HL-60 (cell line): ENCODE results near the gene NINJ2.

ENCODE experiments used
- DNase-seq, 2 experiments: peaks; one replicate each; pipeline ENCODE4 v3.0.0-alpha.2; 2010 to 2020; ENCODE audit warnings: low read depth in 1 of 2, low spot score in 1 of 2
- H3K27ac ChIP-seq: fragments of 250-450 bp; sonication (Bioruptor Pico); replicated peaks from 2 replicates; pipeline ENCODE4 v1.5.1; 2020; ENCODE audit warnings: mild to moderate bottlenecking, moderate library complexity
- H3K27me3 ChIP-seq: fragments of 250-450 bp; sonication (Bioruptor Pico); 2 replicates; pipeline ENCODE4 v1.5.1; 2021; ENCODE audit warnings: mild to moderate bottlenecking, moderate library complexity; ENCODE audit not compliant: insufficient read depth, poor library complexity, severe bottlenecking
- H3K4me3 ChIP-seq: replicated peaks from 2 replicates; pipeline ENCODE4 v1.5.1; 2011; ENCODE audit warnings: mild to moderate bottlenecking, control low read depth, low read length; ENCODE audit not compliant: insufficient read depth
- CTCF ChIP-seq: IDR thresholded peaks from one replicate; pipeline ENCODE4 v1.5.1; 2011; ENCODE audit warnings: low read length, control low read depth, inconsistent platforms; ENCODE audit not compliant: insufficient read depth
- GABPA ChIP-seq: IDR thresholded peaks from 2 replicates; pipeline ENCODE4 v1.6.1; 2012; ENCODE audit warnings: low read depth
- POLR2AphosphoS5 ChIP-seq: IDR thresholded peaks from 2 replicates; pipeline ENCODE4 v1.6.1; 2012; ENCODE audit warnings: low read depth
- REST ChIP-seq: IDR thresholded peaks from 2 replicates; pipeline ENCODE4 v1.6.1; 2012; ENCODE audit warnings: low read depth; ENCODE audit not compliant: insufficient replicate concordance
- SPI1 ChIP-seq: IDR thresholded peaks from 2 replicates; pipeline ENCODE4 v1.6.1; 2012; ENCODE audit warnings: low read depth, mild to moderate bottlenecking, borderline replicate concordance

NINJ2 gene

GRCh38 chr12:639988-640387 lies 23.3 kb downstream of the NINJ2 start:
- no peak overlapping the region; the same call in 1 of the 2 replicates for H3K27ac ChIP-seq
- H3K4me3 ChIP-seq: no peak overlapping the region
- H3K27me3 ChIP-seq: no peaks in the 10 kb centered on the region
- no peak for DNase-seq
- no peak for TF ChIP-seq CTCF
- TF ChIP-seq SPI1: no peak
- no peak for TF ChIP-seq POLR2AphosphoS5
- TF ChIP-seq REST: no peak
- no peak for TF ChIP-seq GABPA

- no peak for DNase-seq
- Histone ChIP-seq H3K27ac (peak overlapping the region; percentile 66), H3K4me3 (no peak overlapping the region), H3K27me3 (no peaks in the 10 kb centered on the region)
- TF ChIP-seq CTCF (no peak), GABPA (no peak), REST (no peak), POLR2AphosphoS5 (no peak), SPI1 (no peak)
Measured at GRCh38 chr12:639566-639965, 23.7 kb downstream of the NINJ2 start.

- peak in 1 of 2 experiments; percentile 50 for DNase-seq
- TF ChIP-seq SPI1 (no peak), CTCF (no peak), POLR2AphosphoS5 (no peak), REST (no peak), GABPA (0 out of 2 replicates have a peak, but pooled peaks have one; percentile 56)
- Histone ChIP-seq H3K27ac (peak overlapping the region; percentile 66), H3K27me3 (no peaks in the 10 kb centered on the region), H3K4me3 (no peak overlapping the region)
Measured at GRCh38 chr12:638953-639557, 24.2 kb downstream of the NINJ2 start.
